Superior temporal gyrus (tissue), 1 donor: Measurements from ENCODE around the gene CSTF1.
"Not testable (repeated sequence)": the region's sequence is repeated elsewhere in the genome, so short reads cannot be mapped to it uniquely, and the experiment has no call there.

Experiments used
- DNase-seq: peaks from one replicate; pipeline ENCODE4 v3.0.0-alpha.2; 2016; ENCODE audit errors: extremely low spot score

Gene CSTF1

GRCh38 chr20:56409521-56409920 is 17.1 kb downstream of the CSTF1 start:
- DNase-seq = no peak

GRCh38 chr20:56409956-56410355 is 17.5 kb downstream of the CSTF1 start:
- DNase-seq = no peak

GRCh38 chr20:56411287-56411686 is 18.8 kb downstream of the CSTF1 start:
- not testable (repeated sequence) for DNase-seq

DNA sequence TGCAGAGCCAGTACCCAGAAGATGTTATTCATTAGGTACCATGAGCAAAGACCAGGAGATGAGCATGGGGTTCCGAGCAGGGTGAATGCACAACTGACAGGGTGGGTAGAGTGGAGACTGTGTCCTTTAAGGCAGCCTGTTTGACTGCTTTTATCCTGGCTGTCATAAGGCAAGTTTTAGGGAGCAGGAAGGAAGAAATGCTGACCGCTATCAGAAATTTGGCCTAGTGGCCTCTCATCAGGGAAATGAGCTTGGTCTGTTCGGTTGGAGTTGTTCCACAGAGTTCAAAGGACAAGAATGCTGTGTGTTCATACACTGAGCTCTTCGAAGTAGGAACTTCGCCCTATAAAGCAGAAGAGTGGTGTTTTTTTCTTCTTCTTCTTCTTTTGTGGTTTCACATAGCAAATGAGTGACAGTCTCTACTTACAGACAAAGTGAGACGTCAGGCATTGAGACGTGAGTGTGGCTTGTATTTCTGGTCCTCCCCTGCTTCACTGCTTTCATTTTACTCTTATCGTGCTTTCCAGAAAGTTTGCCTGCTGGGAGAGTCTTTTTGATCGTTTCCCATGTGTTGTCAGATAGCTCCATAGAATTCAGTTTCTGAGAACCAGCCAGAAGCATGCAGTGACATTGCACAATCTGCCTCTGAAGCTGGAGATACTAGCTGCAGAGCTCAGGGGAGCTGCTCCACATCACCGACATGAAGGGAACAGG is 19.5 kb downstream of the CSTF1 start, which contains the start of gene CASS4:
TSS of gene CASS4 (plus strand) at position 502 of the 714 bp plus-strand sequence. CDS start at position 701, 199 bp downstream.
- DNase-seq = no peak

DNA sequence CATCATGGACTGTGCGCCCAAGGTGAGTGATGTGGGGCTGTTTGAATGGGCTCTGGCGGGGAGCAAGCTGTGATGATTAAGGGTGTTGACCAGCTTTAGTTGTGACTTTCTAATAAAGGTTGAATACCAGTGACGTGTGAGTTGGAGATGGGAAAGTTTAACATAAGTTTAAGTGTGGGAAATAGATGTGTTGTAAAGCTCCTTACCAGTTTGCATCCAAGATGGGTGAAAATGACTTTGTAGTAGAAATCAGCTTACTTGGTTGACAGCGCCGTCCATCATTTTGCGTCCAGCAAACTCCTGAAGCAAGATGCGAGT is 20.0 kb downstream of the CSTF1 start:
- no peak for DNase-seq

DNA sequence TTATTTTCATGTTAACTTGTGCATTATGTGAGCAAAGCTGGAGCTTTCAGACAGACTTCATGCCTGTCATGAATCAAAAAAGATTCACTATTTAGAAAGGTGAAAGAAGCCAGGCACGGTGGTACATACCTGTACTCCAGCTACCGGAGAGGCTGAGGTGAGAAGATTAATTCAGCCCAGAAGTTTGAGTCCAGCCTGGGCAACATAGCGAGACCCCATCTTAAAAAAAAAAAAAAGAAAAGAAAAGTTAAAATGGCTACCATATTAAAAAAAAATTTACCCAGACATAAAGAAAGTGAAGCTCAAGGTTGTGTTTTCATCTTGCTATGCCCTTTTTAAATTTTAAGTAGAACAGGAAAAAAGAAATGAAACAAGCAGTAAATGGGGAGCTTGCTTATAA is 20.5 kb downstream of the CSTF1 start:
- DNase-seq = no peak

DNA sequence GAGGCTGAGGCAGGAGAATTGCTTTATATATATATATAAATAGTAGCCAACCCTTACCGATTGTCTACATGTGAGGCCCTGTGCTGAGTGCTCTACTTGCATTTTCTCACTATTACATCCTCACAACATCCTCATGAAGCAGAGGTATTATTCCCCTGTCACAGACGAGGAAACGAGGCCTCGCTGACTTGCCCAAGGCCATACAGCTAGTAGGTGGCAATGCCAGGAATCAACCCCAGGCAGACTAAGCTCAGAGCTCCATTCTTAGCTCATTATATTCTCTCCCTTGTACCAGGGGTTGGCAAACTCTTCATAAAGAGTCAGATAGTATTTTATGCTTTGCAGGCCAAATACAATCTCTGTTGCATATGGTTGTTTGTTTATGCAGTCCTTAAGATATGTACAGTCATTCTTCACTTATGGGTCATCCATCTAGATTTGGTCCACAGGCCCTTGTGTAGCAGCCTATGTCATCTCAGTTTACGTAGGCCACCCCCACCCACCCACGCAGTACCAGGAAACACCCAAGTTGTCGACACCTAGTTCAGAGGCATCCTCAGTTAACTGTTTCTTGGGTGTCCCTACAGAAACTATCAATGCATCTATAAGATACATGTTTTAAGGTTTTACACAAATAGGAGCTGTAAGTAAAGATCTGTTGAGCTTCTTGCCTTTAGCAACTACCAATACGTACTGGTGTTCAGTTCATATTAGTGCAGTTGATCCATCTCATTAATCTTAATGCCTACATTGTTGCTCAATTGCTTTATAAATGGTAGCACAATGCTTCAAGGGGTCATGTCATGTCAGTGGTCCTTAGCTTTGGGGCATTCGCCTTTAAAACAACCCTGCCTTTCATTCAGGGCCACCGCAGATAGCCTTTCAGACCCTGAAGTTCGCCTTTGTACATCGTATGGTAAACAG is 22.7 kb downstream of the CSTF1 start:
- no peak for DNase-seq

GRCh38 chr20:56417402-56417801 is 25.0 kb downstream of the CSTF1 start:
- no peak for DNase-seq

GRCh38 chr20:56417911-56418310 is 25.5 kb downstream of the CSTF1 start:
- DNase-seq = no peak

- no peak for DNase-seq
Observed at GRCh38 chr20:56418385-56418861, 26.0 kb downstream of the CSTF1 start.

DNA sequence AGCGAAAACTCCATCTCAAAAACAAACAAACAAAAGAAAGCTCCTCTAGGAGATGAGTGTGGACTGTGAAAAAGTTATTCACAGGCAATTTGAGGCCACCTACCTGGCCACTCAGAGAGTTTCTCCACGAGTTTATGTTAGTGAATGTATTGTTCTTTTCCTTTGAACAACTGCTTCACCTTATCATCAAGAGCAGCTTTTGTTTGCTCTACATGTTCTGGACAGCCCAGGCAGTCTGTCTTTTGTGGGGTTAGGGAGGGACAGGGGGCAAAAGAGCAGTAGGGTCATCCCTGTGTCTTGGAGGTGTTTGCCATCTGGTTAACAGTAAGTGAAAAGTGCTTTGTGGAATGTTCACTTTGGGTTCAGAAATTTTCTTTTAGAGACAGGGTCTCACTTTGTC is 27.6 kb downstream of the CSTF1 start:
- DNase-seq = no peak

GRCh38 chr20:56420940-56421688 is 28.7 kb downstream of the CSTF1 start:
- DNase-seq = no peak

DNA sequence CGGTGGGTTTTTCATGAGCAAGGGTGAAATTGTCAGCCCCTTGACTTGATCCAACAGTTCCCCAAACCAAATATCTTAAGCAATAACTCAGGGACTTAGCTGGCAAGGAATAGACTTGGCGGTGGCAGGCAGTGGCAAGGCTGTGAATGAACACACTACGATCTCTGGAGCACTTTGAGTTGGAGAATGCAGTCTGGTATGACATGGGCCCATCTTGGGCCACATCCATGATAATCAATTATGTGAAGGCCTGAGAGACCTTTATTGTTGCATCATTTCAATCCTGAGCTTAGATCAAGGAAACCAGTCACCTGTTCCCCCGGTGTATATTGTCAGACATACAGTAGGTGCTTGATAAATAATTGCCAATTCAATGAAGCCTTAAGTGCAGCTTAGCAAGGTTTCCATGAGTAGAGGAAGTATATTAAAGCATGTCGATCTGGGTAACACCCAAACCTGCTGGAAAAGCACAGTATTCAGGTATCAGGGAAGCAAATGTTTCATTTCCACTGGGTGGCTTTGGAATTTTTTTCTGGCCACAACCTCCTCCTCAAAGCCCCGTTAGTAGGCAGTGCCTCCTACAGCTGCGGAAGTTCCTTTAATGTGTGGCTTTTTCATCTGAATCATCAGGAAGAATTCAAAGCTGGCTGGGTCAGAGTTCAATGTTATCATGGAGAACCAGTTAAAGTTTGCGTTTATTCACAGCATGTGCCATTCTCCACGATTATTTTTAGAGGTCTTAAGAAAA is 29.8 kb downstream of the CSTF1 start:
- DNase-seq = no peak

GRCh38 chr20:56422824-56423189 is 30.4 kb downstream of the CSTF1 start:
- DNase-seq = no peak

DNA sequence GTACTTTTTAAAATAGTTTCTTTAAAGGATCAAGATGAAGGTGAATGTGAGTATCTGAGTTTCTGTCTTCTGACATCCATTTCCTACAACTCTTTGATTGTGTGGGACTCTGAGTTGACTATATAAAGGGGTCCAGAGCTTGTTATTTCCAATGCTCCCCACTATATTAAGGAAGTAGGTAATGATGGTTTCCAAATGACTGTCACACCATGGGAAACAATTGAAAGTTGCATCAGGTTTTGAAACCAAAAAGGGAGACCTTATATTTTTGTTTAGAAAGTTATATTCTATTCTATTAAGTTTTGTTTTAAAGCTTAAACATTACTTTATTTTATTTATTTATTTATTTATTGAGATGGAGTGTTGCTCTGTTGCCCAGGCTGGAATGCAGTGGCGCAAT is 30.8 kb downstream of the CSTF1 start:
- no peak for DNase-seq

- no peak for DNase-seq
Observed at GRCh38 chr20:56423886-56424285, 31.4 kb downstream of the CSTF1 start.

- no peak for DNase-seq
Observed at GRCh38 chr20:56424931-56425330, 32.5 kb downstream of the CSTF1 start.

GRCh38 chr20:56426026-56426425 is 33.6 kb downstream of the CSTF1 start:
- DNase-seq = no peak

DNA sequence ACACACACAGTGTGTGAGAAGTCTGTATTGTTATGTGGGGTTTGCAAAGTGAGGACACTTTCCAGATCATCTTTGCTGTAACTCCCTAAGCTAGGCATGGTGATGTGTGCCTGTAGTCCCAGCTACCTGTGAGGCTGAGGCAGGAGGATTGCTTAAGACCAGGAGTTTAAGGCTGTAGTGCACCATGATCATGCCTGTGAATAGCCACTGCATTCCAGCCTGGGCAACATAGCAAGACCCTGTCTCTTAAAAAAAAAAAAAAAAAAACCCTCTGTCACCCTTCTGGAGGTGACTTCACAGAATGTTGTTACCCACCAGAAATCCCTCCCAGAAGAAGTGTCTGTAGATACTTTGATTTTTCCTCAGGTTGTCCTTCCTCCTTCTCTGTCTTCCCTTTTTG is 34.5 kb downstream of the CSTF1 start:
- DNase-seq = no peak

DNA sequence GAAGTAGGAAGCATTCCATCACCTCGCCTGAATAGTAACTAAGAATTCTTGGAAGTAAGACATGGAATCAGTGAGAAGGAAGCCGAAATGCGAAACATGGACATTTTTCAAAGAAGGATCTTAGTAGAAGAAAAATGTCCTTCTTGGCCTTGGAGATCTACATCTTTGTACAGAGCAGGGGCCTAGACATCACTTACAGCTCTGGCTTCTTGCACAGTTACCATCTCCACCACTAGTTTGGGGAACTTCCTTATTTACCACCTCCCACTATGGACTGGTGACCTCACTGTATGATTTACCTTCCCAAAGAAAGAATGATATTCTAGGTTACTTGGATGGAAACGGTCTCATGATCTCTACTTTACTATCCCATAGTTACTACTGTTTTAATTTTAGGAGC is 35.4 kb downstream of the CSTF1 start:
- DNase-seq = no peak

GRCh38 chr20:56428410-56428809 is 36.0 kb downstream of the CSTF1 start:
- no peak for DNase-seq

GRCh38 chr20:56428881-56429280 is 36.4 kb downstream of the CSTF1 start:
- no peak for DNase-seq
